Gastrocnemius medialis (tissue), 4 donors: Measurements from ENCODE around the gene NAXD. TPM values are rescaled to one million over a fixed set of nuclear protein-coding genes. Genes with fewer than 3 reads are reported as not detected.
A peak's percentile ranks its signal among the peaks of the same experiment; 100 is the strongest.

ENCODE experiments used
- ATAC-seq, 2 donors: fragments of 150-250 bp; one replicate each; pipeline ENCODE4 v1.9.1; 2016
- DNase-seq, 2 donors: peaks; one replicate each; pipeline ENCODE4 v3.0.0-alpha.2; 2019
- H3K27ac ChIP-seq, 4 donors: fragments of 200-600 bp; sonication (generic); 1 replicate in 1 of 4; 2 replicates in 3 of 4; pipeline ENCODE4 v1.5.1; 2016 to 2018; ENCODE audit warnings: mild to moderate bottlenecking in 2 of 4, moderate library complexity in 1 of 4
- H3K27me3 ChIP-seq, 3 donors: fragments of 200-600 bp; sonication (generic) in 2 of 3; 1 replicate in 1 of 3; 2 replicates in 2 of 3; pipeline versions ENCODE4 v1.5.1 to v1.6.0; 2016 to 2019; ENCODE audit warnings: mild to moderate bottlenecking in 1 of 3, moderate library complexity in 1 of 3
- H3K36me3 ChIP-seq, 2 donors: fragments of 200-600 bp; sonication (generic) in 1 of 2; one replicate each; pipeline ENCODE4 v1.5.1; 2017 to 2018
- H3K4me1 ChIP-seq, 2 donors: fragments of 200-600 bp; sonication (generic) in 1 of 2; one replicate each; pipeline ENCODE4 v1.5.1; 2016 to 2017; ENCODE audit warnings: mild to moderate bottlenecking in 2 of 2
- H3K4me3 ChIP-seq, 4 donors: fragments of 200-600 bp; sonication (generic) in 3 of 4; 1 replicate in 1 of 4; 2 replicates in 3 of 4; pipeline ENCODE4 v1.5.1; 2016 to 2019; ENCODE audit warnings: mild to moderate bottlenecking in 2 of 4
- H3K9me3 ChIP-seq, 3 donors: fragments of 200-600 bp; sonication (generic) in 2 of 3; 1 replicate in 1 of 3; 2 replicates in 2 of 3; pipeline ENCODE4 v1.5.1; 2016 to 2019
- CTCF ChIP-seq, 5 experiments: fragments of 450-650 bp in 3 of 5; fragments of 200-600 bp in 2 of 5; sonication (generic) in 2 of 5; IDR thresholded peaks in 4 of 5; conservative IDR thresholded peaks in 1 of 5; 1 replicate in 4 of 5; 2 replicates in 1 of 5; pipeline ENCODE4 v1.5.1; 2016 to 2019; ENCODE audit warnings: antibody characterized with exemption in 5 of 5, mild to moderate bottlenecking in 3 of 5, moderate library complexity in 3 of 5
- POLR2A ChIP-seq, 2 donors: fragments of 450-650 bp; IDR thresholded peaks; one replicate each; pipeline ENCODE4 v1.6.1; 2017; ENCODE audit warnings: antibody characterized with exemption in 2 of 2, mild to moderate bottlenecking in 2 of 2, moderate library complexity in 2 of 2
- in situ Hi-C, 4 donors: fragments of 200-750 bp; cut with MboI; loops; one replicate each; pipeline versions ENCODE4 v1.15.0 to v1.8.0; 2017; ENCODE audit warnings: low sequenced_read_pairs in 4 of 4
- intact Hi-C: fragments of 100-400 bp; cut with DNase I; formaldehyde crosslinking; loops from one replicate; pipeline ENCODE4 v1.15.1; 2023; ENCODE audit warnings: low total_unique reads
- total RNA-seq, 4 donors: library from RNA; depleted of rRNA; stranded (reverse); fragments of >200 nt; gene quantifications; one replicate each; pipeline versions ENCODE4 v1.1.0 to v1.2.3, GENCODE V29; 2016

NAXD gene
- total RNA-seq, 4 donors from 2014 or later: 17.9 to 24.7 (median 21.5) TPM

GRCh38 chr13:110682746-110683145 lies 67.4 kb downstream of the NAXD start:
- ATAC-seq (no peak), DNase-seq (no peak)
- Histone ChIP-seq H3K4me3 (no peak overlapping the region), H3K27me3 (no peaks in the 10 kb centered on the region), H3K9me3 (no peaks in the 10 kb centered on the region), H3K36me3 (peaks cover 0 to 40% of the 10 kb centered on the region in 2 donors), H3K27ac (no peak overlapping the region), H3K4me1 (no peaks in the 10 kb centered on the region)
- intact Hi-C loops: loop anchor here (2.0 kb wide), 1 partner anchor 136 kb away; no protein-coding TSS in a partner anchor
- TF ChIP-seq POLR2A (IDR thresholded peaks at IDR 0.05): no peak
- TF ChIP-seq CTCF (IDR thresholded peaks at IDR 0.05 in 4 of 5, conservative IDR thresholded peaks at IDR 0.05 in 1 of 5): no peak
- in situ Hi-C loops: loop anchor here in 1 of 4 donors (25.0 kb wide), 1 partner anchor 130 kb away; no protein-coding TSS in a partner anchor

GRCh38 chr13:110683203-110683883 lies 68.0 kb downstream of the NAXD start:
- H3K27ac ChIP-seq: no peak overlapping the region
- H3K36me3 ChIP-seq: peaks cover 0 to 40% of the 10 kb centered on the region in 2 donors
- H3K4me1 ChIP-seq: no peaks in the 10 kb centered on the region
- intact Hi-C loops: loop anchor here (2.0 kb wide), 1 partner anchor 135 kb away; no protein-coding TSS in a partner anchor
- H3K9me3 ChIP-seq: no peaks in the 10 kb centered on the region
- TF ChIP-seq CTCF (IDR thresholded peaks at IDR 0.05 in 4 of 5, conservative IDR thresholded peaks at IDR 0.05 in 1 of 5) (peak in 3 of 5 experiments; percentile 11 to 39 (median 35)), POLR2A (IDR thresholded peaks at IDR 0.05) (no peak)
- no peak overlapping the region for H3K4me3 ChIP-seq
- in situ Hi-C loops: loop anchor here in 1 of 4 donors (25.0 kb wide), 1 partner anchor 129 kb away; no protein-coding TSS in a partner anchor
- ATAC-seq (peak in 1 of 2 donors; percentile 46), DNase-seq (no peak)
- H3K27me3 ChIP-seq: no peaks in the 10 kb centered on the region

- H3K27me3 ChIP-seq: no peaks in the 10 kb centered on the region
- TF ChIP-seq POLR2A (IDR thresholded peaks at IDR 0.05) (no peak), CTCF (IDR thresholded peaks at IDR 0.05 in 4 of 5, conservative IDR thresholded peaks at IDR 0.05 in 1 of 5) (no peak)
- intact Hi-C loops (loop anchor here (2.0 kb wide), 1 partner anchor 135 kb away; no protein-coding TSS in a partner anchor), in situ Hi-C loops (loop anchor here in 1 of 4 donors (25.0 kb wide), 1 partner anchor 128 kb away; no protein-coding TSS in a partner anchor)
- no peaks in the 10 kb centered on the region for H3K4me1 ChIP-seq
- no peak overlapping the region for H3K4me3 ChIP-seq
- H3K36me3 ChIP-seq: peaks cover 0 to 40% of the 10 kb centered on the region in 2 donors
- DNase-seq: no peak
- no peaks in the 10 kb centered on the region for H3K9me3 ChIP-seq
- no peak overlapping the region for H3K27ac ChIP-seq
- ATAC-seq: no peak
Measured at GRCh38 chr13:110683921-110684320, 68.6 kb downstream of the NAXD start.

- H3K36me3 ChIP-seq: peaks cover 0 to 40% of the 10 kb centered on the region in 2 donors
- no peaks in the 10 kb centered on the region for H3K9me3 ChIP-seq
- TF ChIP-seq POLR2A (IDR thresholded peaks at IDR 0.05) (no peak), CTCF (IDR thresholded peaks at IDR 0.05 in 4 of 5, conservative IDR thresholded peaks at IDR 0.05 in 1 of 5) (no peak)
- H3K27me3 ChIP-seq: no peaks in the 10 kb centered on the region
- H3K4me1 ChIP-seq: no peaks in the 10 kb centered on the region
- in situ Hi-C loops: loop anchor here in 1 of 4 donors (25.0 kb wide), 1 partner anchor 128 kb away; no protein-coding TSS in a partner anchor
- H3K27ac ChIP-seq: no peak overlapping the region
- DNase-seq: no peak
- intact Hi-C loops: no loop called here
- no peak for ATAC-seq
- H3K4me3 ChIP-seq: no peak overlapping the region
Measured at GRCh38 chr13:110684388-110685056, 69.2 kb downstream of the NAXD start.
